HG03045 (cell line): ENCODE results near the gene CA7.
"Not testable (repeated sequence)": the region's sequence is repeated elsewhere in the genome, so short reads cannot be mapped to it uniquely, and the experiment has no call there.

Experiments used
- ATAC-seq: cut with Tn5 transposase; IDR thresholded peaks from one replicate; pipeline ENCODE4 v1.9.1; 2021; ENCODE audit warnings: mild to moderate bottlenecking, moderate library complexity; ENCODE audit not compliant: unreplicated experiment

Gene CA7

GRCh38 chr16:66846266-66846665, 2.1 kb downstream of the CA7 start:
- ATAC-seq: no peak

- ATAC-seq: no peak
These were observed 2.6 kb downstream of the CA7 start for GRCh38 chr16:66846831-66847230.

- no peak for ATAC-seq
These were observed 3.4 kb downstream of the CA7 start for GRCh38 chr16:66847533-66848067.

- ATAC-seq: no peak
These were observed 4.0 kb downstream of the CA7 start for GRCh38 chr16:66848172-66848571.

- ATAC-seq: no peak
These were observed 4.8 kb downstream of the CA7 start for GRCh38 chr16:66849021-66849420.

- ATAC-seq: no peak
These were observed 5.3 kb downstream of the CA7 start for GRCh38 chr16:66849549-66849948.

- no peak for ATAC-seq
These were observed 6.1 kb downstream of the CA7 start for GRCh38 chr16:66850115-66850815.

- no peak for ATAC-seq
These were observed 7.2 kb downstream of the CA7 start for GRCh38 chr16:66851166-66851964.

- no peak for ATAC-seq
These were observed 9.3 kb downstream of the CA7 start for GRCh38 chr16:66853261-66854139.

- no peak for ATAC-seq
These were observed 12.0 kb downstream of the CA7 start for GRCh38 chr16:66856184-66856730.

GRCh38 chr16:66856801-66857200, 12.6 kb downstream of the CA7 start:
- no peak for ATAC-seq

GRCh38 chr16:66857437-66857836, 13.2 kb downstream of the CA7 start:
- ATAC-seq: no peak

GRCh38 chr16:66858740-66859396, 14.7 kb downstream of the CA7 start:
- no peak for ATAC-seq

GRCh38 chr16:66859397-66860068, 15.3 kb downstream of the CA7 start:
- ATAC-seq: no peak

GRCh38 chr16:66862023-66862520, 17.9 kb downstream of the CA7 start:
- no peak for ATAC-seq

- ATAC-seq: no peak
These were observed 19.5 kb downstream of the CA7 start for GRCh38 chr16:66863707-66864106.

- ATAC-seq: no peak
These were observed 25.2 kb downstream of the CA7 start for GRCh38 chr16:66869424-66869823.

GRCh38 chr16:66871363-66871762, 27.1 kb downstream of the CA7 start:
- not testable (repeated sequence) for ATAC-seq

GRCh38 chr16:66871840-66872239, 27.6 kb downstream of the CA7 start:
- no peak for ATAC-seq

GRCh38 chr16:66872559-66872942, 28.3 kb downstream of the CA7 start:
- no peak for ATAC-seq
